Fibroblast of lung (primary cell): Measurements from ENCODE around the gene CMTM1. TPM values are rescaled to one million over a fixed set of nuclear protein-coding genes. Genes with fewer than 3 reads are reported as not detected.
"Not testable (repeated sequence)": the region's sequence is repeated elsewhere in the genome, so short reads cannot be mapped to it uniquely, and the experiment has no call there.

Experiments used
- DNase-seq, 2 donors: peaks; one replicate each; pipeline versions ENCODE4 v3.0.0 to v3.0.0-alpha.2; 2010; ENCODE audit warnings: low read depth in 2 of 2
- H2AFZ ChIP-seq: 2 replicates; pipeline ENCODE4 v1.5.1; 2012; ENCODE audit warnings: low read length, control low read depth, inconsistent platforms
- H3K27ac ChIP-seq: 2 replicates; pipeline ENCODE4 v1.5.1; 2011; ENCODE audit warnings: low read length, control low read depth; ENCODE audit not compliant: insufficient read depth
- H3K27me3 ChIP-seq: 2 replicates; pipeline ENCODE4 v1.5.1; 2011; ENCODE audit warnings: mild to moderate bottlenecking, low read length; ENCODE audit not compliant: control insufficient read depth, insufficient read depth
- H3K36me3 ChIP-seq: 2 replicates; pipeline ENCODE4 v1.5.1; 2011; ENCODE audit warnings: low read length; ENCODE audit not compliant: control insufficient read depth, insufficient read depth
- H3K4me1 ChIP-seq: 2 replicates; pipeline ENCODE4 v1.5.1; 2011; ENCODE audit warnings: low read length; ENCODE audit not compliant: control insufficient read depth, insufficient read depth; ENCODE audit errors: extremely low read depth
- H3K4me2 ChIP-seq: 2 replicates; pipeline ENCODE4 v1.5.1; 2011; ENCODE audit warnings: low read length, control low read depth; ENCODE audit not compliant: insufficient read depth; ENCODE audit errors: extremely low read depth
- H3K4me3 ChIP-seq, 4 experiments: fragments of 200-600 bp in 1 of 4; sonication (generic) in 1 of 4; replicated peaks in 1 of 4; 2 replicates each; pipeline ENCODE4 v1.5.1; 2011 to 2016; ENCODE audit warnings: low read length in 4 of 4, low read depth in 3 of 4, mild to moderate bottlenecking in 3 of 4, control low read depth in 2 of 4, inconsistent platforms in 1 of 4, mixed read lengths in 1 of 4; ENCODE audit not compliant: insufficient read depth in 1 of 4; ENCODE audit errors: control extremely low read depth in 1 of 4
- H3K79me2 ChIP-seq: 2 replicates; pipeline ENCODE4 v1.5.1; 2012; ENCODE audit warnings: mild to moderate bottlenecking, low read length, inconsistent platforms; ENCODE audit not compliant: control insufficient read depth, insufficient read depth
- H3K9ac ChIP-seq: 2 replicates; pipeline ENCODE4 v1.5.1; 2011; ENCODE audit warnings: mild to moderate bottlenecking, low read length, control low read depth; ENCODE audit not compliant: insufficient read depth
- H3K9me3 ChIP-seq: 2 replicates; pipeline ENCODE4 v1.5.1; 2012; ENCODE audit warnings: low read depth, low read length; ENCODE audit not compliant: control insufficient read depth, insufficient read depth
- H4K20me1 ChIP-seq: 2 replicates; pipeline ENCODE4 v1.5.1; 2011; ENCODE audit warnings: low read length; ENCODE audit not compliant: control insufficient read depth, insufficient read depth; ENCODE audit errors: extremely low read depth
- EZH2 ChIP-seq: IDR thresholded peaks from 2 replicates; pipeline ENCODE4 v1.5.1; 2012; ENCODE audit warnings: low read length, control low read depth, mild to moderate bottlenecking; ENCODE audit errors: missing control alignments
- polyA plus RNA-seq, 2 donors: library from polyadenylated mRNA; depleted of rRNA in 1 of 2; stranded (reverse) in 1 of 2; unstranded in 1 of 2; fragments of >200 nt; gene quantifications; 2 replicates each; pipeline ENCODE4 v1.2.1, GENCODE V29; 2011 to 2012; ENCODE audit warnings: missing spikeins in 1 of 2
- total RNA-seq: library from RNA; depleted of rRNA; stranded (reverse); fragments of >200 nt; gene quantifications from 2 replicates; pipeline ENCODE4 v1.2.1, GENCODE V29; 2014
- TF ChIP-seq, protein P1 (sequence below), 2 donors: IDR thresholded peaks in 1 of 2; conservative IDR thresholded peaks in 1 of 2; 1 replicate in 1 of 2; 2 replicates in 1 of 2; pipeline ENCODE4 v1.5.1; 2011 to 2012; ENCODE audit warnings: low read length in 2 of 2, control low read depth in 1 of 2, inconsistent platforms in 1 of 2, low read depth in 1 of 2, mild to moderate bottlenecking in 1 of 2

Gene CMTM1
- total and polyA plus RNA-seq, 2 donors (not counting 1 experiment from before 2014, with no cell fraction given): 0.99 to 1.5 TPM

DNA sequence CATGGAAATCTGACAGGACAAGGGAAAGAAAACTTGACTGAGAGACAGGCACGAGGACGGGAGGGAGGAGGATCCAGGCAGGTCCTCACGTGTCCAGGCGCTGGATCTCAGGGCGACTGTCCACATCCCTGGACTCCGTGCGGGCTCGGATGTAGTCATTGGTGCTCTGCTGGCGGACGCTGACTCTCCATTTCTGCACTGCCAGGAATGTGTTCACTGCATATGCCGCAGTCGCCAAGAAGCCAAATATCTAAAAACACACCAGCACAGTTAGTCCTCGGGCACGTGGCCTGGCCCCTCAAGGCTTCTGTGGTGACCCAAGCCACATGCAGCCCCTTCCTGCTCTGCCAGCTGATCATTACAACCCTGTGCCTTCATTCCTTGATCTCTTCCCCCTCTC, 55.7 kb downstream of the CMTM1 start:
- Histone ChIP-seq H3K4me1 (peaks cover 24% of the 10 kb centered on the region), H3K9me3 (no peaks in the 10 kb centered on the region), H3K9ac (no peak overlapping the region), H3K27me3 (no peaks in the 10 kb centered on the region), H3K36me3 (no peaks in the 10 kb centered on the region), H3K79me2 (no peaks in the 10 kb centered on the region), H2AFZ (no peak overlapping the region), H3K27ac (no peak overlapping the region), H3K4me2 (no peak overlapping the region), H3K4me3 (no peak overlapping the region), H4K20me1 (no peaks in the 10 kb centered on the region)
- TF ChIP-seq, protein P1, sequence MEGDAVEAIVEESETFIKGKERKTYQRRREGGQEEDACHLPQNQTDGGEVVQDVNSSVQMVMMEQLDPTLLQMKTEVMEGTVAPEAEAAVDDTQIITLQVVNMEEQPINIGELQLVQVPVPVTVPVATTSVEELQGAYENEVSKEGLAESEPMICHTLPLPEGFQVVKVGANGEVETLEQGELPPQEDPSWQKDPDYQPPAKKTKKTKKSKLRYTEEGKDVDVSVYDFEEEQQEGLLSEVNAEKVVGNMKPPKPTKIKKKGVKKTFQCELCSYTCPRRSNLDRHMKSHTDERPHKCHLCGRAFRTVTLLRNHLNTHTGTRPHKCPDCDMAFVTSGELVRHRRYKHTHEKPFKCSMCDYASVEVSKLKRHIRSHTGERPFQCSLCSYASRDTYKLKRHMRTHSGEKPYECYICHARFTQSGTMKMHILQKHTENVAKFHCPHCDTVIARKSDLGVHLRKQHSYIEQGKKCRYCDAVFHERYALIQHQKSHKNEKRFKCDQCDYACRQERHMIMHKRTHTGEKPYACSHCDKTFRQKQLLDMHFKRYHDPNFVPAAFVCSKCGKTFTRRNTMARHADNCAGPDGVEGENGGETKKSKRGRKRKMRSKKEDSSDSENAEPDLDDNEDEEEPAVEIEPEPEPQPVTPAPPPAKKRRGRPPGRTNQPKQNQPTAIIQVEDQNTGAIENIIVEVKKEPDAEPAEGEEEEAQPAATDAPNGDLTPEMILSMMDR (conservative IDR thresholded peaks at IDR 0.05 in 1 of 2, IDR thresholded peaks at IDR 0.05 in 1 of 2; ENCODE audit: low read depth in 1 of 2, low read length in 2 of 2): no peak
- no peak for TF ChIP-seq EZH2
- DNase-seq: no peak

GRCh38 chr16:66622863-66623262, 56.6 kb downstream of the CMTM1 start:
- Histone ChIP-seq H3K9ac (no peak overlapping the region), H4K20me1 (no peaks in the 10 kb centered on the region), H3K79me2 (no peaks in the 10 kb centered on the region), H3K9me3 (no peaks in the 10 kb centered on the region), H2AFZ (no peak overlapping the region), H3K4me1 (peaks cover 19% of the 10 kb centered on the region), H3K36me3 (no peaks in the 10 kb centered on the region), H3K27me3 (no peaks in the 10 kb centered on the region), H3K27ac (no peak overlapping the region), H3K4me2 (no peak overlapping the region), H3K4me3 (no peak overlapping the region)
- TF ChIP-seq, protein P1 (conservative IDR thresholded peaks at IDR 0.05 in 1 of 2, IDR thresholded peaks at IDR 0.05 in 1 of 2; ENCODE audit: low read depth in 1 of 2, low read length in 2 of 2): no peak
- no peak for TF ChIP-seq EZH2
- peak in 1 of 2 donors; percentile 31 for DNase-seq

DNA sequence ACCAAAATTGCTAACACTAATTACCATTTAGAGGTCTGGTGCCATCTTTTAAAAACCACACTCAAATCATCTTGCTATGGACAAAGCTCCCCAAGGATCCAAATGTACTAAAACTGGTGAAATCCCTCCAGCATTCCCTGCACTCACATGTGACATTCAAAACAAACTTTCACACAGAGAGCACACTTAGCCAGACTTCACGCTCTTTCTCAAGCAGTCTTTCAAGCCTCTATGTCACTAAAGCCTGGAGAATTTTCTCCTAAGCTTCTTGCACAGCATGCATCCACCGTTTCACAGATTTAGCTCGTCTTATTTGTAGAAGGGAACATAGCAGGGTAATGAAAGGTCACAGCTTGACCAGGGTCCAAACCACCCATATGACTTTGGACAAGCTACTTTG, 57.5 kb downstream of the CMTM1 start:
- H3K27me3 ChIP-seq: no peaks in the 10 kb centered on the region
- no peaks in the 10 kb centered on the region for H4K20me1 ChIP-seq
- no peaks in the 10 kb centered on the region for H3K79me2 ChIP-seq
- H3K4me1 ChIP-seq: peaks cover 11% of the 10 kb centered on the region
- H3K9me3 ChIP-seq: no peaks in the 10 kb centered on the region
- no peaks in the 10 kb centered on the region for H3K36me3 ChIP-seq
- no peak overlapping the region for H2AFZ ChIP-seq
- no peak overlapping the region for H3K9ac ChIP-seq
- TF ChIP-seq, protein P1 (conservative IDR thresholded peaks at IDR 0.05 in 1 of 2, IDR thresholded peaks at IDR 0.05 in 1 of 2; ENCODE audit: low read depth in 1 of 2, low read length in 2 of 2): no peak
- TF ChIP-seq EZH2: no peak
- no peak for DNase-seq
- H3K4me3 ChIP-seq: no peak overlapping the region
- H3K27ac ChIP-seq: no peak overlapping the region
- no peak overlapping the region for H3K4me2 ChIP-seq

DNA sequence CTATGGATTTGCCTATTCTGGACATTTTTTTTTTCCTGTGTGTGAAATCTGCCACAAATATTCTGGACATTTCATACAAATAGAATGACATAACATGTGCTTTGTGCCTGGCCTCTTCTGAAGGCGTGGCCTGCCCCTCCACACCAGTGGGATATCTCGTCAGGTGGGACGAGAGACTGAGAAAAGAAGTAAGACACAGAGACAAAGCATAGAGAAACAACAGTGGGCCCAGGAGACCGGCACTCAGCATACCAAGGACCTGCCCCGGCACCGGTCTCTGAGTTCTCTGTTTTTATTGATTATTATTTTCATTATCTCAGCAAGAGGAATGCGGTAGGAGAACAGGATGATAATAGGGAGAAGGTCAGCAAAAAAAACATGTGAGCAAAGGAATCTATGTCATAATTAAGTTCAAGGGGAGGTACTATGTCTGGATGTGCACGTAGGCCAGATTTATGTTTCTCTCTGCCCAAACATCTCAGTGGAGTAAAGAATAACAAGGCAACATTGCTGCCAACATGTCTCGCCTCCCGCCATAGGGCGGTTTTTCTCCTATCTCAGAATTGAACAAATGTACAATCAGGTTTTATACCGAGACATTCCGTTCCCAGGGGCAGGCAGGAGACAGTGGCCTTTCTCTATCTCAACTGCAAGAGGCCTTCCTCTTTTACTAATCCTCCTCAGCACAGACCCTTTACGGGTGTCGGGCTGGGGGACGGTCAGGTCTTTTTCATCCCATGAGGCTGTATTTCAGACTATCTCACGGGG, 61.6 kb downstream of the CMTM1 start:
- not testable (repeated sequence) for H3K4me3 ChIP-seq, H4K20me1 ChIP-seq, H3K4me2 ChIP-seq, H2AFZ ChIP-seq, H3K79me2 ChIP-seq, H3K36me3 ChIP-seq, H3K27me3 ChIP-seq, DNase-seq, H3K9ac ChIP-seq, H3K9me3 ChIP-seq, H3K27ac ChIP-seq, H3K4me1 ChIP-seq
